ENCODE results near the gene DKK1. TPM values are rescaled to one million over a fixed set of nuclear protein-coding genes. Genes with fewer than 3 reads are reported as not detected.

DKK1 gene
- total and polyA plus RNA-seq, 2 of the 4 experiments (the other 2 are of a cell fraction): 97.6 to 116 TPM

DNA sequence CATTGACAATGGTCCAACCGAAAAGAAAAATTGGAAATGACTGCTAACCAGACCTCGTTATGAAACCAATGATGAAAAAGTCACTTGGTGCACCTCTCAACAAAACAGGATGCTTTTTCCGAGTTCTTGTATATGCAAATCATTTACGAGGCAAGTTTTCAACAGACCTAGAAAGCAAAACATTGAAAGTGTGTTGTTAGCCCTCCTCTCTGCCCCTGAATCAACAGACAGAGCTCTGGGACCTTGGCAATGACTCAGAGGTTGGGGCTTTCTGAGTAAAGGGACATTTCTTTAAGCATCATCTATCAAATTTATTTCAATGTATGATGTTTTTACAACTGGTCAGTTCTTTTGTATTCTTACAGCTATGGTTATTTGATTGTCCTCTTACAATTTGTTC is 16.3 kb upstream of the DKK1 start:
- H3K4me2 ChIP-seq (ENCODE audit: low read depth, low read length): no peak overlapping the region
- H3K27ac ChIP-seq (ENCODE audit: insufficient read depth, low read length): no peak overlapping the region
- no peak overlapping the region for H4K8ac ChIP-seq (ENCODE audit: low read depth in 2 of 2, low read length in 2 of 2)
- ChIA-PET CTCF (interaction anchor here (1.2 kb wide), 1 partner anchor 10 kb away, joined by 4 read pairs; no protein-coding TSS in a partner anchor), POLR2A (ENCODE audit: unreplicated experiment) (no interaction called here)
- in situ Hi-C loops (cut with MboI; ENCODE audit: low sequenced_read_pairs) (no loop called here), dilution Hi-C loops (cut with HindIII; ENCODE audit: low sequenced_read_pairs, unreplicated experiment) (no loop called here), intact Hi-C loops (cut with micrococcal nuclease) (no loop called here)
- H3K18ac ChIP-seq (ENCODE audit: low read depth, low read length): no peak overlapping the region
- no peak overlapping the region for H3K56ac ChIP-seq (ENCODE audit: extremely low read depth, insufficient read depth, low read length)
- ATAC-seq (ENCODE audit: low read depth) (no peak), DNase-seq (no peak)
- H3K4me3 ChIP-seq (ENCODE audit: insufficient read depth, low read depth, low read length): no peak overlapping the region
- H4K20me1 ChIP-seq (ENCODE audit: insufficient read depth, low read length): no peaks in the 10 kb centered on the region
- H3K9me3 ChIP-seq (ENCODE audit: control insufficient read depth, insufficient read depth, low read length): no peaks in the 10 kb centered on the region
- H3K9me1 ChIP-seq (ENCODE audit: insufficient read depth, low read length): no peaks in the 10 kb centered on the region
- no peak overlapping the region for H2AFZ ChIP-seq (replicated peaks; ENCODE audit: low read length, poor library complexity)
- H3K27me3 ChIP-seq (ENCODE audit: control insufficient read depth, insufficient read depth, low read length): no peaks in the 10 kb centered on the region
- H3K79me1 ChIP-seq (ENCODE audit: low read depth in 1 of 2, low read length in 2 of 2): no peaks in the 10 kb centered on the region
- H4K5ac ChIP-seq (ENCODE audit: low read depth, low read length): no peak overlapping the region
- BruUV-seq (replicated peaks): no TSS peak
- TF ChIP-seq POLR2A (IDR thresholded peaks at IDR 0.05; ENCODE audit: low read depth, low read length) (no peak), NFE2L2 (IDR thresholded peaks at IDR 0.05; ENCODE audit: low read depth, low read length) (no peak), CHD1 (IDR thresholded peaks at IDR 0.05; ENCODE audit: low read depth, low read length) (no peak)
- TF ChIP-seq, protein P1, sequence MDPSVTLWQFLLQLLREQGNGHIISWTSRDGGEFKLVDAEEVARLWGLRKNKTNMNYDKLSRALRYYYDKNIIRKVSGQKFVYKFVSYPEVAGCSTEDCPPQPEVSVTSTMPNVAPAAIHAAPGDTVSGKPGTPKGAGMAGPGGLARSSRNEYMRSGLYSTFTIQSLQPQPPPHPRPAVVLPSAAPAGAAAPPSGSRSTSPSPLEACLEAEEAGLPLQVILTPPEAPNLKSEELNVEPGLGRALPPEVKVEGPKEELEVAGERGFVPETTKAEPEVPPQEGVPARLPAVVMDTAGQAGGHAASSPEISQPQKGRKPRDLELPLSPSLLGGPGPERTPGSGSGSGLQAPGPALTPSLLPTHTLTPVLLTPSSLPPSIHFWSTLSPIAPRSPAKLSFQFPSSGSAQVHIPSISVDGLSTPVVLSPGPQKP (IDR thresholded peaks at IDR 0.05; ENCODE audit: borderline replicate concordance, low read depth, low read length): no peak
- no peaks in the 10 kb centered on the region for H3K36me3 ChIP-seq (ENCODE audit: control insufficient read depth, insufficient read depth, low read length)
- H3K4me1 ChIP-seq (ENCODE audit: control insufficient read depth, insufficient read depth, low read length): no peaks in the 10 kb centered on the region
- no peak overlapping the region for H2AK5ac ChIP-seq (ENCODE audit: low read depth, low read length)
- no peak overlapping the region for H2BK20ac ChIP-seq (ENCODE audit: low read depth, low read length)
- H3K14ac ChIP-seq (replicated peaks; ENCODE audit: low read depth, low read length): no peak overlapping the region
- H2BK5ac ChIP-seq (ENCODE audit: low read depth, low read length, poor library complexity, severe bottlenecking): no peak overlapping the region
- no CpG with 5 or more reads among the region's 4 CpGs for WGBS, 2 experiments (ENCODE audit: extremely low coverage in 2 of 2, insufficient read length in 1 of 2)
- H2AK9ac ChIP-seq (replicated peaks; ENCODE audit: low read depth, low read length, poor library complexity): no peak overlapping the region
- H2BK15ac ChIP-seq (ENCODE audit: low read depth, low read length): no peak overlapping the region
- no peak overlapping the region for H3K9ac ChIP-seq (ENCODE audit: low read depth, low read length)
- H3K23ac ChIP-seq (ENCODE audit: low read depth, low read length): no peak overlapping the region
- H3K4ac ChIP-seq (ENCODE audit: low read depth, low read length): no peak overlapping the region
- H2BK120ac ChIP-seq (ENCODE audit: low read depth, low read length): no peak overlapping the region
- H4K91ac ChIP-seq (ENCODE audit: insufficient read depth, low read depth, low read length): no peak overlapping the region

Data from IMR-90 (cell line).